Kidney epithelial cell (primary cell): ENCODE data around the gene CSNK2A2. TPM values are rescaled to one million over a fixed set of nuclear protein-coding genes. Genes with fewer than 3 reads are reported as not detected.

Experiments used
- DNase-seq: peaks from one replicate; pipeline ENCODE4 v3.0.0-alpha.2; 2010; ENCODE audit warnings: low read depth
- H3K27me3 ChIP-seq: 2 replicates; pipeline ENCODE4 v1.6.0; 2011; ENCODE audit warnings: low read length; ENCODE audit not compliant: control insufficient read depth, insufficient read depth
- H3K36me3 ChIP-seq: 2 replicates; pipeline ENCODE4 v1.5.1; 2011; ENCODE audit warnings: low read length; ENCODE audit not compliant: control insufficient read depth, insufficient read depth
- H3K4me3 ChIP-seq: 2 replicates; pipeline ENCODE4 v1.5.1; 2011; ENCODE audit warnings: low read depth, mild to moderate bottlenecking, control low read depth, low read length
- total RNA-seq: library from RNA; depleted of rRNA; stranded (reverse); fragments of >200 nt; gene quantifications from 2 replicates; pipeline ENCODE4 v1.2.3, GENCODE V29; 2015
- TF ChIP-seq, protein P1 (sequence below): IDR thresholded peaks from 2 replicates; pipeline ENCODE4 v1.5.1; 2011; ENCODE audit warnings: mild to moderate bottlenecking, moderate library complexity, low read length, control low read depth, inconsistent platforms; ENCODE audit not compliant: insufficient read depth, poor library complexity, severe bottlenecking

CSNK2A2 gene
- total RNA-seq, 1 donor from 2014 or later: 54.8 TPM

- TF ChIP-seq, protein P1, sequence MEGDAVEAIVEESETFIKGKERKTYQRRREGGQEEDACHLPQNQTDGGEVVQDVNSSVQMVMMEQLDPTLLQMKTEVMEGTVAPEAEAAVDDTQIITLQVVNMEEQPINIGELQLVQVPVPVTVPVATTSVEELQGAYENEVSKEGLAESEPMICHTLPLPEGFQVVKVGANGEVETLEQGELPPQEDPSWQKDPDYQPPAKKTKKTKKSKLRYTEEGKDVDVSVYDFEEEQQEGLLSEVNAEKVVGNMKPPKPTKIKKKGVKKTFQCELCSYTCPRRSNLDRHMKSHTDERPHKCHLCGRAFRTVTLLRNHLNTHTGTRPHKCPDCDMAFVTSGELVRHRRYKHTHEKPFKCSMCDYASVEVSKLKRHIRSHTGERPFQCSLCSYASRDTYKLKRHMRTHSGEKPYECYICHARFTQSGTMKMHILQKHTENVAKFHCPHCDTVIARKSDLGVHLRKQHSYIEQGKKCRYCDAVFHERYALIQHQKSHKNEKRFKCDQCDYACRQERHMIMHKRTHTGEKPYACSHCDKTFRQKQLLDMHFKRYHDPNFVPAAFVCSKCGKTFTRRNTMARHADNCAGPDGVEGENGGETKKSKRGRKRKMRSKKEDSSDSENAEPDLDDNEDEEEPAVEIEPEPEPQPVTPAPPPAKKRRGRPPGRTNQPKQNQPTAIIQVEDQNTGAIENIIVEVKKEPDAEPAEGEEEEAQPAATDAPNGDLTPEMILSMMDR: no peak
- Histone ChIP-seq H3K4me3 (no peak overlapping the region), H3K36me3 (peaks cover 2% of the 10 kb centered on the region), H3K27me3 (no peaks in the 10 kb centered on the region)
- DNase-seq: no peak
These were observed 79.0 kb downstream of the CSNK2A2 start for GRCh38 chr16:58118801-58119508.

DNA sequence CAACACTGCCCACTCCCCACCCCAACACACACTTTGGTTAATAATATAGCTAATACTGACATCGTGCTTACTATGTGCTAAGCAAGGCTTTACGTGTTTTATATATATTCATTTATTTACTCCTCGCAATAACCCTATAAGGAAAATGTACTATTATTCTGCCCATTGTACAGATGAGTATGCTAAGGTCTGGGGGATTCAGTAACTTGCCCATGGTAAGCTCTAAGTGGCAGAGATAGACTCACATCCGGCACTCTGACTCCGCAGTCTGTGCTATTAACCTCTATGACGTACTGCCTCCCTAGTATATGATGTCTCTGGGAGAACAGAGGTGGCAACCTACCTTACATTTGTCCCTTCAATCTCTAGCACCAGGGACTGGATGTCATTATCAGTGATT lies 81.4 kb downstream of the CSNK2A2 start:
- DNase-seq: no peak
- Histone ChIP-seq H3K4me3 (no peak overlapping the region), H3K27me3 (no peaks in the 10 kb centered on the region), H3K36me3 (peaks cover 2% of the 10 kb centered on the region)
- TF ChIP-seq, protein P1: no peak

DNA sequence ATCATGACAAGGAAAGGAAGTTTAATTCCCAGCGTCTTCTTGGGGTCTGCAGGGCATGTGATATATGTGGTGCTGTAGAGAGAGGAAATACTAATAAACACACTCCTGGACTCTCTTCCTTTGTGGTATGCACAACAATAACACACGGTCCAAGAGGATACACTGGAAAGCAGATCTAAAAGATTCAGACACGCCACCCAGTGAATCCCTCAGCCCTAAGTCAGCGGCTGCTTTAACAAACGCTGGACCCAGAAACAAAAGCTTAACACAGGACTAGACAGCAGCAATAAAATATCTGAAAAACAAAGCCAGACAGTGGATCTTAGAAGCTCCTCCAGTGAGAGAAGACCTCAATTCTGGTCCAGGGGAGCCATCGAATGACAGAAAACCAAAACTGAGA lies 81.8 kb downstream of the CSNK2A2 start:
- peaks cover 2% of the 10 kb centered on the region for H3K36me3 ChIP-seq
- TF ChIP-seq, protein P1: no peak
- no peak overlapping the region for H3K4me3 ChIP-seq
- no peak for DNase-seq
- no peaks in the 10 kb centered on the region for H3K27me3 ChIP-seq

DNA sequence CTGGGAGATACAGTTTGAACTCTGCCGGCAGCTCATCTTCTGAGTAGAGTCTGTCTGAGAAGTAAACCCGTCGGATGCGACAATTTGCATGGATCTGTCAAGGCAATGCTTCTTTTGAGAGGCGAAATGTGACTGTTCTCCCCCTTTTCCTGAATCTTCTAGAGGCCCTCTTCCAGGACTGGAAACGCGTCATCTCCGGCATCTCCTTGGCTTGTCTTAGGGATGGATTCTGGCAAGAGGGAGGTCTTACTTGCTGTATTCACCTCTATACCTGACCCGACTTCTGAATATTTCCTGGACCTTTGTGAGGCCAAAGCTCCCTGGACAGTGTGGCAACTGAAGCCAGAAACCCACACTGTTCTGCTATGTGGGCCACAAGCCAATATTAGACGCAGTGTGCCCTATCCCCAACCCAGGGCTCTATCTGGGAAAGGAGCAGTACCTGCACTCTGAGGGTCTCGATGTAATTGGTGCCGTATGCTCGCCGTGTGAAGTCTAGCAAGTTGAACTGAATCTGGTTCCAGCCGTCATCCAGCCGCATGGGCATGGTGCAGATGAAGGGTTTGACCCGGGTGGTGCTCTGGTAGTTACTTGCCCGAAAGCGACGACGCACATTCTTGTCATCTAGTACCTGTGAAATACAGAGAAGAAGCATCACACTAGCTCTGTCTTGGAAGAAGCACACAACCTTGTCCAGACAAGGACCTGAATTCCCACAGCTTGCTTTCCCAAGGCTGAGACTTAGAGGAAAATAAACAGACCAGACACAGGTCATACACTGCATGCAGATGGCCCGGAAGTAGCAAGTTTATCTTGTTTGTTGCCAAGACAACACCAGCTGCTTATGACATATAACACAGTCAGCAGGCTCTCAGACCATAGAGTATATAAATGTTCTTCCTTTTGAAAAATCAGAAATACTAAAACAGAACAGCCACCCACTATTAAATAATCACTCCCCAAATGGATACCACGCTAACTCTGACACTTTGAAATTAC lies 82.8 kb downstream of the CSNK2A2 start:
- no peaks in the 10 kb centered on the region for H3K27me3 ChIP-seq
- no peak overlapping the region for H3K4me3 ChIP-seq
- DNase-seq: no peak
- TF ChIP-seq, protein P1: no peak
- H3K36me3 ChIP-seq: peaks cover 2% of the 10 kb centered on the region

DNA sequence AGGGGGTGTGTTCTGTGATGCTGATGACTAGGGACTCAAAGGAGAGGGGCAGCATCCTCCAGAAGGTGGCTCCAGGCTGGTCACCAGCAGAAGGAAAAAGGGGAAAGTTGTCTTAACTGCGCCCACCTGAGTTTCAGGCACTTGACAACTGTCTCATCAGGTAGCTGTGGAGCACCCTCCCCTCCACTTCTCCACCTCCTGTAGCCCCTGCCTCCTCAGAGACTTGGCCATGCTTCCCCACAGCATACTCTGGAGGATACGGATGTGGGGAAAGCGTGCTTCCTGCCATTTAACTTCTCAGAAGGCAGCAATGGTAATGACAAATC lies 86.6 kb downstream of the CSNK2A2 start:
- peaks cover 2% of the 10 kb centered on the region for H3K36me3 ChIP-seq
- TF ChIP-seq, protein P1: no peak

More for the DNA sequence above, 86.6 kb downstream of the CSNK2A2 start:
- no peak for DNase-seq
- H3K4me3 ChIP-seq: no peak overlapping the region
- H3K27me3 ChIP-seq: no peaks in the 10 kb centered on the region
